ENCODE measurements around the gene SLC35G1. TPM values are rescaled to one million over a fixed set of nuclear protein-coding genes. Genes with fewer than 3 reads are reported as not detected.

SLC35G1 gene
- total and polyA plus RNA-seq, 2 of the 8 experiments (the other 6 are each of a cell fraction or from before 2014, with no cell fraction given): 6.2 to 6.4 TPM

GRCh38 chr10:93865794-93866425, 27.9 kb upstream of the SLC35G1 start (continued):
- no peak for TF ChIP-seq TAF7 (optimal IDR thresholded peaks at IDR 0.05; ENCODE audit: borderline replicate concordance, low read depth, low read length)
- TF ChIP-seq USF2 (IDR thresholded peaks at IDR 0.05; ENCODE audit: low read length): no peak
- TF ChIP-seq RAD21 (IDR thresholded peaks at IDR 0.05 in 1 of 2, conservative IDR thresholded peaks at IDR 0.05 in 1 of 2; ENCODE audit: low read depth in 2 of 2, low read length in 2 of 2): no peak
- TF ChIP-seq PHF8 (conservative IDR thresholded peaks at IDR 0.05; ENCODE audit: low read depth, low read length): no peak
- no peak for TF ChIP-seq JUN (IDR thresholded peaks at IDR 0.05; ENCODE audit: low read depth, low read length)
- TF ChIP-seq EP300 (IDR thresholded peaks at IDR 0.05; ENCODE audit: borderline replicate concordance in 1 of 2, low read depth in 2 of 2, low read length in 2 of 2): no peak
- no peak for TF ChIP-seq SIX5 (IDR thresholded peaks at IDR 0.05; ENCODE audit: low read depth, low read length)
- TF ChIP-seq SUZ12 (IDR thresholded peaks at IDR 0.05; ENCODE audit: low read length): no peak
- TF ChIP-seq GABPA (IDR thresholded peaks at IDR 0.05; ENCODE audit: borderline replicate concordance, insufficient read depth, low read length): no peak

All from H1 (cell line).